Activated naive CD4-positive, alpha-beta T cell treated with anti-CD3 and anti-CD28 coated beads, Interleukin-2, amount 10 ng/mL, durations not matched to agents 7 days and 5 days (primary cell): ENCODE results near the gene RMDN2.

Source experiments
- CTCF ChIA-PET: fragments of 350-600 bp; sonication (Branson Sonifier 250); formaldehyde crosslinking; loops from one replicate; lab custom pipeline; 2021; ENCODE audit warnings: antibody characterized with exemption; lab: Charles Lee
- DNase-seq: peaks from one replicate; pipeline ENCODE4 v3.0.0-alpha.2; 2020
- H3K27ac Mint-ChIP-seq: one replicate; pipeline ENCODE4 v1.8.0; 2021; ENCODE audit warnings: mild to moderate bottlenecking, moderate library complexity, mixed read lengths
- H3K27me3 Mint-ChIP-seq: one replicate; pipeline ENCODE4 v1.8.0; 2021; ENCODE audit warnings: mild to moderate bottlenecking, mixed read lengths
- H3K36me3 Mint-ChIP-seq: one replicate; pipeline ENCODE4 v1.8.0; 2021; ENCODE audit warnings: mixed read lengths
- H3K4me1 Mint-ChIP-seq: one replicate; pipeline ENCODE4 v1.8.0; 2021; ENCODE audit warnings: mixed read lengths
- H3K4me3 Mint-ChIP-seq: one replicate; pipeline ENCODE4 v1.8.0; 2021; ENCODE audit warnings: mild to moderate bottlenecking, moderate library complexity, mixed read lengths
- H3K9me3 Mint-ChIP-seq: one replicate; pipeline ENCODE4 v1.8.0; 2021; ENCODE audit warnings: mixed read lengths

The RMDN2 gene

DNA sequence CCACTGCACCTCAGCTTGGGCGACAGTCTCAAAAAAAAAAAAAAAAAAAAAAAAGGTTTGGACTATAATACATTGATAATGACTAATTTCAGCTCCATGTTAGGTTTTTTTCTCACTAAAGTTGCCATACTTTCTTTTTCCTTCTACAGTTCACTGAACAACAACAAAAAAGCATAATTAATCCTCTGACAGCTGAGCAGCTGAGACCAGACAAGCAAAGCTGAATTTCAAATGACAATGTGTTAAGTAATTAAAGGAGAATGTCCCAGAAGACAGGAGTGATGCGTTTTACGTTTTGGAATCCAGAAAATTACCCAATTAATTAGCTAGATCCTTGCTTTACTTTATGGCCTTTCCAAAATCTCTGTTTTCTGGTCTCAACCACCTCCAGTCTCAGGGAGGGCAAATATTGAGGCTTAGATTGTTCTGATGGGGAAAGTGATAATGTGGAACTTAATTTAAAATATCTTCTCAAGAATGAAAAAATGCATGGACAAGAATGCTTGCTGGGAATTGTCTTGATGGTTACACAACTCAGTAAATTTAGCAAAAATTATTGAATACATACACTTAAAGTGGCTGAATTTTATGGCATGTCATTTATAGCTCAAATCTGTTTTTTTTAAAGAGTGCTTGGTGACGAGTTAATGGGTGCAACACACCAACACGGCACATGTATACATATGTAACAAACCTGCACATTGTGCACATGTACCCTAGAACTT, 17.4 kb upstream of the RMDN2 start:
- H3K9me3 Mint-ChIP-seq: no peaks in the 10 kb centered on the region
- H3K36me3 Mint-ChIP-seq: no peaks in the 10 kb centered on the region
- no peaks in the 10 kb centered on the region for H3K4me1 Mint-ChIP-seq
- H3K27me3 Mint-ChIP-seq: peaks cover 15% of the 10 kb centered on the region
- DNase-seq: no peak
- CTCF ChIA-PET: no interaction called here
- no peak overlapping the region for H3K27ac Mint-ChIP-seq
- H3K4me3 Mint-ChIP-seq: no peak overlapping the region

DNA sequence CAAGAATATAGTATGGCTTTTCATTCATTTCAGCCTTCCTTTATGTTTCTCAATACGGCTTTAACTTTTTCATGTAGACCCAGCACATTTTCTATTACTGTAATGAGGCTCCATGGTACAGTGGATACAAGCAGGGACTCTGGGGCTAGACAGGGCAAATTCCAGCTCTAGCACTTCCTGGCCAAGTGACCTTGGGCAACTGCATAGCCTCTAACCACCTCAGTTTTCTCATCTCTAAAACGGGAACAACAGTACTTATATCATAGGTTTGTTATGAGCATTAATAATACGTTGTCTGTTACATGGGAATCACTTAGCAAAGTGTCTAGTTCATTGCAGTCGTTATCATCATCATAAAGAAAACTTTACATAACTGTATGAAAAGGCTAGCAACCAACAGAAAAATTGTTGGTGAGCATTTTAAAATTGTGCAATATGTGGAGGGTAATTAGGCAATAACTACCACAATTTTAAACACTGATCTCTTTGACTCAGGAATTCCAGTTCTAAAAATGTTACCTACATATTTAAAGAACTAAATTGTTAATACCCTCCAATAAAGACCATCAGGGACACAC, 13.7 kb upstream of the RMDN2 start:
- DNase-seq: no peak
- CTCF ChIA-PET: no interaction called here
- Mint-ChIP-seq H3K27me3 (peaks cover 22% of the 10 kb centered on the region), H3K4me3 (no peak overlapping the region), H3K27ac (no peak overlapping the region), H3K36me3 (no peaks in the 10 kb centered on the region), H3K9me3 (no peaks in the 10 kb centered on the region), H3K4me1 (no peaks in the 10 kb centered on the region)

DNA sequence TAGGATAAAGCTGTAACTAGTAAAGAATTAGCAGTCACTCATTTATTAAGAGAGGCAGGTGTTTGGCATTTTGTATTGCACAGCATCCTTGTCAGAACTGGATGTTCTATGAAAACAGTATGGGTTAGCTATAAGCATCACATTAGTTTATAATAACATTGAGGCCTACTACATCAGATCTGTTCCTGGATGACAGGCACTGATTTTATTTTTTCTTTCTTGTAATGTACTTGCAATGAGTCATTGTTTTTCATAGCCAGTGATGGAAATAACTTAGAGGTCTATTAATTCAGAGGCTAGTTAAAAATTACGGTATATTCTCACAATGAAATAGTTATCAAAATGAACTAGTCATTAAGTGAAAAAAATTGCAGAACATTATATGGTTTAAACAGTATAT, 13.0 kb upstream of the RMDN2 start:
- CTCF ChIA-PET: no interaction called here
- Mint-ChIP-seq H3K36me3 (no peaks in the 10 kb centered on the region), H3K4me3 (no peak overlapping the region), H3K27me3 (peaks cover 20% of the 10 kb centered on the region), H3K27ac (no peak overlapping the region), H3K9me3 (no peaks in the 10 kb centered on the region), H3K4me1 (no peaks in the 10 kb centered on the region)
- DNase-seq: no peak

- Mint-ChIP-seq H3K27me3 (peaks cover 20% of the 10 kb centered on the region), H3K9me3 (no peaks in the 10 kb centered on the region), H3K4me3 (no peak overlapping the region), H3K36me3 (no peaks in the 10 kb centered on the region), H3K27ac (no peak overlapping the region), H3K4me1 (no peaks in the 10 kb centered on the region)
- no peak for DNase-seq
- CTCF ChIA-PET: no interaction called here
These were observed 12.5 kb upstream of the RMDN2 start for GRCh38 chr2:37912616-37913015.

- CTCF ChIA-PET: no interaction called here
- Mint-ChIP-seq H3K4me3 (no peak overlapping the region), H3K36me3 (no peaks in the 10 kb centered on the region), H3K27ac (no peak overlapping the region), H3K4me1 (no peaks in the 10 kb centered on the region), H3K27me3 (peaks cover 24% of the 10 kb centered on the region), H3K9me3 (no peaks in the 10 kb centered on the region)
- no peak for DNase-seq
These were observed 10.7 kb upstream of the RMDN2 start for GRCh38 chr2:37914340-37914739.

- Mint-ChIP-seq H3K27ac (no peak overlapping the region), H3K27me3 (peaks cover 29% of the 10 kb centered on the region), H3K4me1 (no peaks in the 10 kb centered on the region), H3K36me3 (no peaks in the 10 kb centered on the region), H3K9me3 (no peaks in the 10 kb centered on the region), H3K4me3 (no peak overlapping the region)
- DNase-seq: no peak
- CTCF ChIA-PET: no interaction called here
These were observed 9.3 kb upstream of the RMDN2 start for GRCh38 chr2:37915773-37916172.

- Mint-ChIP-seq H3K4me3 (no peak overlapping the region), H3K36me3 (no peaks in the 10 kb centered on the region), H3K9me3 (no peaks in the 10 kb centered on the region), H3K4me1 (no peaks in the 10 kb centered on the region), H3K27me3 (peaks cover 29% of the 10 kb centered on the region), H3K27ac (no peak overlapping the region)
- CTCF ChIA-PET: no interaction called here
- DNase-seq: no peak
These were observed 8.5 kb upstream of the RMDN2 start for GRCh38 chr2:37916512-37917082.

DNA sequence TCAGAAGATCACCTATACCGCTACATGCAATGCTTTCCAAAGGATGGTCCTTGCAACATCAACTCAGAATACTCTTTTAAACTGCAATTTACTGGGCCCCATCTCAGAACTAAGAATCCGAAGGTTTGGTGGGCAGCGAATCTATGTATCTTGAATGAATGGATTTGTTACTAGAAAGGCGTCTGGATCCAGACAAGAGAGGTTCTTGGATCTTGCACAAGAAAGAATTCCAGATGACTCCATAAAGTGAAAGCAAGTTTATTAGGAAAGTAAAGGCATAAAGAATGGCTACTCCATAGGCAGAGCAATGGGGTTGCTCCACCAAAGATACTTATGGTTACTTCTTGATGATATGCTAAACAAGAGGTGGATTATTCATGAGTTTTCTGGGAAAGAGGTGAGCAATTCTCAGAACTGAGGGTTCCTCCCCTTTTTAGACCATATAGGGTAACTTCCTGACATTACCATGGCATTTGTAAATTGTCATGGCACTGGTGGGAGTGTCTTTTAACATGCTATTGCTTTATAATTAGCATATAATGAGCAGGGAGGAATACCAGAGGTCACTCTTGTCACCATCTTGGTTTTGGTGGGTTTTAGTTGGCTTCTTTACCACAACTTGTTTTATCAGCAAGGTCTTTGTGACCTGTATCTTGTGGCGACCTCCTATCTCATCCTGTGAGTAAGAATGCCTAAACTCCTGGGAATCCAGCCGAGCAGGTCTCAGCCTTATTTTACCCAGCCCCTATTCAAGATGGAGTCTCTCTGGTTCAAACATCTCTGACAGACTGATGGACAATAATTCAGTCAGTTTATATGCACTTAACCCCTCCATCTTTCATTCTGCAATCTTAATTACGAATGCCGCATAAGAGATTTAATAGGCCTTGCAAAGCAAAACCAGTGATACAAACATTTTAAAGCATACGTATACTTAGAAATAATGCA, 7.5 kb upstream of the RMDN2 start:
- Mint-ChIP-seq H3K27me3 (peaks cover 34% of the 10 kb centered on the region), H3K27ac (no peak overlapping the region), H3K9me3 (no peaks in the 10 kb centered on the region), H3K4me3 (no peak overlapping the region), H3K36me3 (no peaks in the 10 kb centered on the region), H3K4me1 (no peaks in the 10 kb centered on the region)
- no peak for DNase-seq
- CTCF ChIA-PET: no interaction called here

DNA sequence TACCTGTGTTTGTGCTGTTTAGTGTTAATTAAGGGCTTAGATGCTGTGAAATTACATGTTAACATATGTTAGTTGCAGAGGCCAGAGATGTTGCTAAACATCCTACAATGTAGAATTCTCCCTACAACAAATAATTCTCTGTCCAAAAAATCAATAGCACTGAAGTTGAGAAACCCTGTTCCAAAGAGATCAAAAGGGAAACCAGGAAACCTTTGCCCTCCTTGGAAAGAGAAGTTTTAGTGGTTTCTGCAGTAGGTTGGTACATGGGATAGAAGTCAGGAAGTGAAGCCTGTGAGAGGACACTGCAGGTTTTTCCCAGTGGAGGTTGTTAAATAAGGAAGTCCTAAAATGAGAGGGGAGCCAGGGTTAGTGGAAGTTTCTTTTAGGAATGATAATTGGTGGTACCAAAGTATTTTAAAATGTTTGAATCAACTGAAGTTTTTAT, 6.3 kb upstream of the RMDN2 start:
- DNase-seq: no peak
- CTCF ChIA-PET: no interaction called here
- Mint-ChIP-seq H3K27ac (no peak overlapping the region), H3K27me3 (peaks cover 38% of the 10 kb centered on the region), H3K4me3 (no peak overlapping the region), H3K4me1 (no peaks in the 10 kb centered on the region), H3K36me3 (no peaks in the 10 kb centered on the region), H3K9me3 (no peaks in the 10 kb centered on the region)

DNA sequence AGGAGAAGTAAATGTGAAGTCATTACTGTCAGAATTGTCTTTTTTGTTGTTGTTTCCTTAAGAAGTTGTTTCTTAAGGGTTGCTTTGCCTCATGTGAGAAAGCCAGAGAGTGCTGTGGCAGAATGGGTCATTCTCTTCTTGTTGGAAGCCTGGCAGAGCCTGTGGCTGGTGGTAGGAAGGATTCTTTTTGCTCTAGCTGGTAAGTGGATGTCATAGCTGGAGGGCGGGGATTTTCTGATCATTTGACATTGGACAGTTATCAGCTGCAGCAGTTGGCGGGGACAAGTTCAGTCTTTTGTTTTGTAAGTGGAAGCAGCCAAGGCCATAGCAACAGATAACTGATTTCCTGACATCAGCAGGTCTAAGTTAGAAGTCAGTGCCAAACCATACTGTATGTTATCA, 5.5 kb upstream of the RMDN2 start:
- CTCF ChIA-PET: no interaction called here
- Mint-ChIP-seq H3K27ac (no peak overlapping the region), H3K9me3 (no peaks in the 10 kb centered on the region), H3K4me3 (no peak overlapping the region), H3K4me1 (peaks cover 6% of the 10 kb centered on the region), H3K36me3 (peaks cover under 1% of the 10 kb centered on the region), H3K27me3 (peaks cover 35% of the 10 kb centered on the region)
- DNase-seq: no peak

DNA sequence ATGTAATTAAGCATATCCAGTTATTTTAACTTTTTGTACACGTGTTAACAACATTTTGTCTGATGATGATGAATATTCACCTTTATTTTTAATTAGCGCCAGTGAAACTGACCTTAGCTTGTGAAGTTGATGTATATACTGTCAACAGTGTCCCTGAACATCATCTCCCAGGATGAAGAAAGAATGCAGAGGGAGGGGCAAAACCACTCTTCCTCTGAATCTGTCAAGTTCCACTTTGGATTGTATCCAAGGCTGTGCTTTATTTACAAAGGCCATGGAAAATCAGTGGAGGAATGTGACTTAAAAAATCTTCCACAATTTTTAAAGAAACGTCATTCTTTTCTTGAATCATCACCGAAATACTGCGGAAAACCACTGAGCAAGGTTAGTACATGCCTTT, 4.5 kb upstream of the RMDN2 start:
- H3K27me3 Mint-ChIP-seq: peaks cover 43% of the 10 kb centered on the region

DNA sequence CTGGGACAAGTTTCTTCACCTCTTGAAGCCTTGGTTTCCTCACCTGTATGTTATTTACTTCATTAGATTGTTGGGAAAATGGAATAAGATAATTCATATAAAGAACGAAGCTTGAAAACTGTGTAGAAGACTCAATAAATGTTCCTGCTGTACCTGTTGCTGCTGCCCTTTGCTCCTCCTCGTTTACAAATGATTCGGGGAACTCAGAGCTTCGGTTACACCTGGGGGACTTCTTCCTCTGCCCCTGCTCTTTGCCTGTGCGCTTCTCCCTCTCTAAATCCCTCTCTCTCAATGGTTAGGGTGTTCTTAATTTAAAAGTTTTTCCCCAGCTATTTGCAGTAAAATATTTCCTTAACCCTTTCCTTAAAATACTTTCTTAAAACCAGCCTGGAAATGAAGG, 3.3 kb upstream of the RMDN2 start:
- CTCF ChIA-PET: no interaction called here
- peaks cover 2% of the 10 kb centered on the region for H3K36me3 Mint-ChIP-seq
- no peak for DNase-seq
- H3K27ac Mint-ChIP-seq: no peak overlapping the region
- H3K27me3 Mint-ChIP-seq: peaks cover 43% of the 10 kb centered on the region
- H3K9me3 Mint-ChIP-seq: no peaks in the 10 kb centered on the region
- peaks cover 12% of the 10 kb centered on the region for H3K4me1 Mint-ChIP-seq
- H3K4me3 Mint-ChIP-seq: no peak overlapping the region

More for the DNA sequence above, 4.5 kb upstream of the RMDN2 start:
- CTCF ChIA-PET: no interaction called here
- no peak for DNase-seq
- H3K36me3 Mint-ChIP-seq: peaks cover 2% of the 10 kb centered on the region
- H3K4me3 Mint-ChIP-seq: no peak overlapping the region
- H3K27ac Mint-ChIP-seq: no peak overlapping the region
- H3K9me3 Mint-ChIP-seq: no peaks in the 10 kb centered on the region
- peaks cover 10% of the 10 kb centered on the region for H3K4me1 Mint-ChIP-seq

DNA sequence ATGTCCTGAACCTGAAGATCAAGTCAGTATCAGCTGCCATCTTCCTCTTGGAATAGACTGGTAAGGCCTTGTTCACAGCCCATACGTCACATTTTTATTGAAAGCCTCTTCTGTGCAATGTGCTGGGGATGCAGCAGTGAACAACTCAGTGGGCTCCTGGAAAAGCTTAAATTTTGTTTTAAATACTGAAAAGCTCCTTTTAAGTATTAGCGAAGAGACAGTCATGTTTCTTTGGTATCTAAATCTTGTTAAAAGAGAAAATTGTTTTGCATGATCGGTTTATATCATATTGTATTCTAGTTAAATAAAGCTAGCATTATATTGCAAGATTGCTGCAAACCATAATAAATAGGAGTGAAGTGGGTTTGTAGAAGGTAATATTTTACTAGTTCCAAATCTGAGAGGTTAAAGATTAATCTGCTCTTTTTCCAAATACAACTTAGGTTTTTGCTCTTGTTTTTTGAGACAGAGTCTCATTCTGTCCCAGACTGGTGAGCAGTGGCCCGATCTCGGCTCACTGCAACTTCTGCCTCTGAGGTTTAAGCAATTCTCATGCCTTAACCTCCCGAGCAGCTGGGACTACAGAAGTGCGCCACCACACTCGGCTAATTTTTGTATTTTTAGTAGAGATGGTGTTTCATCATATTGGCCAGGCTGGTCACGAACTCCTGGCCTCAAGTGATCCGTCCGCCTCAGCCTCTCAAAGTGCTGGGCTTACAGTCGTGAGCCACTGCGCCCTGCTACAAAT, 1.6 kb upstream of the RMDN2 start:
- peaks cover 2% of the 10 kb centered on the region for H3K36me3 Mint-ChIP-seq
- H3K27ac Mint-ChIP-seq: no peak overlapping the region
- peaks cover 17% of the 10 kb centered on the region for H3K4me1 Mint-ChIP-seq
- no peak overlapping the region for H3K4me3 Mint-ChIP-seq
- no peaks in the 10 kb centered on the region for H3K9me3 Mint-ChIP-seq
- no peak for DNase-seq
- CTCF ChIA-PET: interaction anchor here (0.6 to 0.8 kb wide), 2 partner anchors 46 to 287 kb away, joined by 3 read pairs; no protein-coding TSS in a partner anchor
- H3K27me3 Mint-ChIP-seq: peaks cover 38% of the 10 kb centered on the region
